Measurements from ENCODE around the gene ERICH4. TPM values are rescaled to one million over a fixed set of nuclear protein-coding genes. Genes with fewer than 3 reads are reported as not detected.
A peak's percentile ranks its signal among the peaks of the same experiment; 100 is the strongest.

The ERICH4 gene
- total and polyA plus RNA-seq, 8 donors = not detected

DNA sequence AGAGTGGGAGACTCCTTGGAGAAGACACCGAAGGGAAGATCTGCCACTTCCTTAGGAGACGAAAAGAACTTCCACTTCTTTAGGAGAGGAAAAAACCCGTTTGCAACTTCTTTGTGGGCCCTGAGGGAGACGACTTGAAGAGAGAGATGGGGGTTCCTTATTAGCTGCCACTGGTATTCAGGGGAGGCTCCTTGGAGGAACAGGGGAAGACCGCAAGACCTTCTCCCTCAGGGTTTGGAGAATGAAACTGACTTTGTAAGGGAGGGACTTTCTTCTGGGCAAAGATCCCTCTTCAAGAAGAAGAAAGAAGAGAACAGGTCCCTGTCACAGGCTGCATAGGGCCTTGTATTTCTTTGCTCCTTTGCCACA lies 44.9 kb upstream of the ERICH4 start:
- H3K27ac ChIP-seq = peak overlapping the region; percentile 81 to 89 (median 88)
- H3K9me3 ChIP-seq = no peaks in the 10 kb centered on the region
- H3K4me1 ChIP-seq = peaks cover 10 to 46% (median 38%) of the 10 kb centered on the region in 4 donors
- no peak for TF ChIP-seq POLR2A (IDR thresholded peaks at IDR 0.05)
- TF ChIP-seq, protein P1, sequence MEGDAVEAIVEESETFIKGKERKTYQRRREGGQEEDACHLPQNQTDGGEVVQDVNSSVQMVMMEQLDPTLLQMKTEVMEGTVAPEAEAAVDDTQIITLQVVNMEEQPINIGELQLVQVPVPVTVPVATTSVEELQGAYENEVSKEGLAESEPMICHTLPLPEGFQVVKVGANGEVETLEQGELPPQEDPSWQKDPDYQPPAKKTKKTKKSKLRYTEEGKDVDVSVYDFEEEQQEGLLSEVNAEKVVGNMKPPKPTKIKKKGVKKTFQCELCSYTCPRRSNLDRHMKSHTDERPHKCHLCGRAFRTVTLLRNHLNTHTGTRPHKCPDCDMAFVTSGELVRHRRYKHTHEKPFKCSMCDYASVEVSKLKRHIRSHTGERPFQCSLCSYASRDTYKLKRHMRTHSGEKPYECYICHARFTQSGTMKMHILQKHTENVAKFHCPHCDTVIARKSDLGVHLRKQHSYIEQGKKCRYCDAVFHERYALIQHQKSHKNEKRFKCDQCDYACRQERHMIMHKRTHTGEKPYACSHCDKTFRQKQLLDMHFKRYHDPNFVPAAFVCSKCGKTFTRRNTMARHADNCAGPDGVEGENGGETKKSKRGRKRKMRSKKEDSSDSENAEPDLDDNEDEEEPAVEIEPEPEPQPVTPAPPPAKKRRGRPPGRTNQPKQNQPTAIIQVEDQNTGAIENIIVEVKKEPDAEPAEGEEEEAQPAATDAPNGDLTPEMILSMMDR (IDR thresholded peaks at IDR 0.05) = no peak
- no peak for TF ChIP-seq POLR2AphosphoS5 (IDR thresholded peaks at IDR 0.05)
- TF ChIP-seq EP300 (IDR thresholded peaks at IDR 0.05) = no peak
- no peaks in the 10 kb centered on the region for H3K27me3 ChIP-seq
- intact Hi-C loops (cut with DNase I; ENCODE audit: low total_unique reads) = no loop called here
- WGBS, 5 donors = 0 to 3% (median 0%) methylated on average over 5 of the region's 5 CpGs
- peaks cover 0 to 22% (median 12%) of the 10 kb centered on the region in 4 donors for H3K36me3 ChIP-seq
- DNase-seq = no peak
- H3K4me3 ChIP-seq = peak overlapping the region; percentile 68 to 92 (median 82)

DNA sequence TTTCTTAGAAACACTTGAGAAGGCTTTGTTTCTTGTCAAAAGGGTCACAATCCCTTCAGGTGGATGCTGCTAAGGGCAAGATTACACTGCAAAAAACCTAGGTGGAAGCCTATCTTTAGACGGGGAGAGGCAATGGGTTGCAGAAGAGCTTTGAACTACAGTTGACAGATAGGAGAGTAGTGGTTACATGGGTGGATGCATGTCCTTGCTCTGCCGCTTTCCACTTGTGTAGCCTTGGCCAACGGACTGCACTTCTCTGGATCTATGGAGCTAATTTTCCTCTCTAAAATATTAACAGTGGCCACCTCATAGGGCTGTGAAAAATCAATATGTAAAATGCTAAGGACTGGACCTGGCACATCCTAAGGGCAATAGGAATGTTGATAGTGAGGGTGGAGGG lies 44.4 kb upstream of the ERICH4 start:
- no peak for DNase-seq
- TF ChIP-seq EP300 (IDR thresholded peaks at IDR 0.05) (no peak), POLR2AphosphoS5 (IDR thresholded peaks at IDR 0.05) (no peak), POLR2A (IDR thresholded peaks at IDR 0.05) (no peak)
- TF ChIP-seq, protein P1 (IDR thresholded peaks at IDR 0.05) = no peak
- Histone ChIP-seq H3K4me1 (peaks cover 10 to 51% (median 40%) of the 10 kb centered on the region in 4 donors), H3K4me3 (peak overlapping the region; percentile 68 to 92 (median 82)), H3K36me3 (peaks cover 0 to 28% (median 16%) of the 10 kb centered on the region in 4 donors), H3K9me3 (no peaks in the 10 kb centered on the region), H3K27me3 (no peaks in the 10 kb centered on the region), H3K27ac (peak overlapping the region in 3 of 5 donors; percentile 87 to 88 (median 88))
- intact Hi-C loops (cut with DNase I; ENCODE audit: low total_unique reads) = no loop called here
- 29 to 44% (median 33%) methylated on average over 3 of the region's 3 CpGs for WGBS, 5 donors

DNA sequence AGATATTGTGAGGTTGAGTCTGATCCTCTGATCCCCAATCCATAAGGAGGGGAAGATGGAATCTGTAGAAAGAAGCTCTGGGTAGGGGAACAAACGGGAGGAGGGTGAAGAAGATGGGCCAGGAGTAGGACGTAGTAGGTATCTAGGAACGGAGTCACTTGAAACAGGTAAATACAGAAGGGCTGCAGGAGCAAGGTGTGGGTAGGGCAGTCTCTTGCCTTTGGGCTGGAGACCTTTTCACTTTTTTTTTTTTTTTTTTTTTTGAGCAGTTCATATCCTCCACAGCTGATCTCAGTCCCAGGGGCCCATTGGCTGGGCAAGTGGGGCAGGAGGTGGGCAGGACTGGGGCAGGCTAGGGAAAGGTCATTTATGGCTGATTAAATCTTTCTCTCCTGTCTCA lies 43.9 kb upstream of the ERICH4 start:
- WGBS, 5 donors = 55 to 70% (median 65%) methylated on average over 3 of the region's 3 CpGs
- H3K36me3 ChIP-seq = peaks cover 0 to 32% (median 17%) of the 10 kb centered on the region in 4 donors
- H3K4me1 ChIP-seq = peaks cover 10 to 56% (median 42%) of the 10 kb centered on the region in 4 donors
- no peaks in the 10 kb centered on the region for H3K9me3 ChIP-seq
- TF ChIP-seq POLR2A (IDR thresholded peaks at IDR 0.05) (no peak), POLR2AphosphoS5 (IDR thresholded peaks at IDR 0.05) (no peak), EP300 (IDR thresholded peaks at IDR 0.05) (no peak)
- H3K4me3 ChIP-seq = peak overlapping the region in 3 of 4 donors; percentile 68 to 92 (median 81)
- intact Hi-C loops (cut with DNase I; ENCODE audit: low total_unique reads) = no loop called here
- no peak overlapping the region for H3K27ac ChIP-seq
- H3K27me3 ChIP-seq = no peaks in the 10 kb centered on the region
- no peak for DNase-seq

DNA sequence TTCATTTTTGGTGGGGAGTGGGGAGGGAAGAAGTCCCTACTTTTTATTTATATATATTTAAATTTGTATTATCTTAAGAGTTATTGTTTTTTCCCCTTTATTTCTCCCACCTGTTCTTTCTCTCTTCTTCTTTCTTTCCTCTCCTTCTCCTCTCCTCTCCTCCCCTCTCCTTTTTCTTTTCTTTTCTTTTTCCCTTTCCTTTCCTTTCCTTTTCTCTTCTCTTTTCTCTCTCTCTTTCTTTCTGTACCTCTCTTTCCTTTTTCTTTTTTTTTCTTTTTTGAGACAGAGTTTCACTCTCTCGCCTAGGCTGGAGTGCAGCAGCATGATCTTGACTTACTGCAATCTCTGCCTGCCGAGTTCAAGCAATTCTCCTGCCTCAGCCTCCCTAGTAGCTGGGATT lies 43.4 kb upstream of the ERICH4 start:
- no peaks in the 10 kb centered on the region for H3K27me3 ChIP-seq
- DNase-seq = no peak
- no peak overlapping the region for H3K4me3 ChIP-seq
- TF ChIP-seq, protein P1 (IDR thresholded peaks at IDR 0.05) = no peak
- TF ChIP-seq EP300 (IDR thresholded peaks at IDR 0.05) (no peak), POLR2AphosphoS5 (IDR thresholded peaks at IDR 0.05) (no peak), POLR2A (IDR thresholded peaks at IDR 0.05) (no peak)
- H3K9me3 ChIP-seq = no peaks in the 10 kb centered on the region
- intact Hi-C loops (cut with DNase I; ENCODE audit: low total_unique reads) = no loop called here
- H3K4me1 ChIP-seq = peaks cover 10 to 56% (median 42%) of the 10 kb centered on the region in 4 donors
- WGBS, 5 donors = 87 to 98% (median 89%) methylated on average over 2 of the region's 2 CpGs
- peaks cover 0 to 32% (median 17%) of the 10 kb centered on the region in 4 donors for H3K36me3 ChIP-seq
- H3K27ac ChIP-seq = no peak overlapping the region

DNA sequence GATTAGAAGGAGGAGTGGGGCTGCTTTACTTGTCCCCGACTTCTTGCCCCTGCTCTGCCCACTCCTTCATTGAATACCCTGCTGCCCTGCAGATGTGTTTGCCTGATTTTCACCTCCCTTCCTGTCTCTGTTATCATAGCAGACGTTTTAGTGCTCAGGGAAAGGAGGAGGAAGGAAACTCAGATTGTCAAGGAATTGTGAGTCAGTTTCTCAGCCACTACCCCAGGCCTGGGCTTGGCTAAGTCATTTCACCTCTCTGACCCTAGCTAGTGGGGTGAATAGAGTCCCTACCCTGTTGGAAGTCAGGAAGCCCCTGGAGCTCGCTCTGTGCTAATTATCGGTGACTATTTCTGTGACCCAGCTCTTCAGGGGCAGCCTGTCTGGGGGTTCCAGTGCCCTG lies 41.5 kb upstream of the ERICH4 start:
- 67 to 78% (median 70%) methylated on average over 4 of the region's 4 CpGs for WGBS, 5 donors
- DNase-seq = no peak
- H3K27ac ChIP-seq = no peak overlapping the region
- no peaks in the 10 kb centered on the region for H3K27me3 ChIP-seq
- H3K4me1 ChIP-seq = peaks cover 10 to 59% (median 33%) of the 10 kb centered on the region in 4 donors
- H3K9me3 ChIP-seq = no peaks in the 10 kb centered on the region
- no peak overlapping the region for H3K4me3 ChIP-seq
- peaks cover 0 to 32% (median 19%) of the 10 kb centered on the region in 4 donors for H3K36me3 ChIP-seq
- intact Hi-C loops (cut with DNase I; ENCODE audit: low total_unique reads) = no loop called here
- TF ChIP-seq EP300 (IDR thresholded peaks at IDR 0.05) (no peak), POLR2A (IDR thresholded peaks at IDR 0.05) (no peak)
- TF ChIP-seq, protein P1 (IDR thresholded peaks at IDR 0.05) = no peak
